Fibroblast of pulmonary artery (primary cell): Measurements from ENCODE around the gene CD164.

Source experiments
- DNase-seq: peaks from one replicate; pipeline ENCODE4 v3.0.0-alpha.2; 2010; ENCODE audit warnings: low read depth
- H3K4me3 ChIP-seq: replicated peaks from 2 replicates; pipeline ENCODE4 v1.5.1; 2011; ENCODE audit warnings: low read depth, mild to moderate bottlenecking, control low read depth, low read length, moderate library complexity
- TF ChIP-seq, protein P1 (sequence below): IDR thresholded peaks from 2 replicates; pipeline ENCODE4 v1.5.1; 2011; ENCODE audit warnings: mild to moderate bottlenecking, control low read depth, low read length, inconsistent platforms; ENCODE audit errors: missing control alignments

The CD164 gene

GRCh38 chr6:109379711-109380110 is 2.6 kb downstream of the CD164 start:
- TF ChIP-seq, protein P1, sequence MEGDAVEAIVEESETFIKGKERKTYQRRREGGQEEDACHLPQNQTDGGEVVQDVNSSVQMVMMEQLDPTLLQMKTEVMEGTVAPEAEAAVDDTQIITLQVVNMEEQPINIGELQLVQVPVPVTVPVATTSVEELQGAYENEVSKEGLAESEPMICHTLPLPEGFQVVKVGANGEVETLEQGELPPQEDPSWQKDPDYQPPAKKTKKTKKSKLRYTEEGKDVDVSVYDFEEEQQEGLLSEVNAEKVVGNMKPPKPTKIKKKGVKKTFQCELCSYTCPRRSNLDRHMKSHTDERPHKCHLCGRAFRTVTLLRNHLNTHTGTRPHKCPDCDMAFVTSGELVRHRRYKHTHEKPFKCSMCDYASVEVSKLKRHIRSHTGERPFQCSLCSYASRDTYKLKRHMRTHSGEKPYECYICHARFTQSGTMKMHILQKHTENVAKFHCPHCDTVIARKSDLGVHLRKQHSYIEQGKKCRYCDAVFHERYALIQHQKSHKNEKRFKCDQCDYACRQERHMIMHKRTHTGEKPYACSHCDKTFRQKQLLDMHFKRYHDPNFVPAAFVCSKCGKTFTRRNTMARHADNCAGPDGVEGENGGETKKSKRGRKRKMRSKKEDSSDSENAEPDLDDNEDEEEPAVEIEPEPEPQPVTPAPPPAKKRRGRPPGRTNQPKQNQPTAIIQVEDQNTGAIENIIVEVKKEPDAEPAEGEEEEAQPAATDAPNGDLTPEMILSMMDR: no peak
- no peak for DNase-seq
- H3K4me3 ChIP-seq: peak overlapping the region; percentile 90

DNA sequence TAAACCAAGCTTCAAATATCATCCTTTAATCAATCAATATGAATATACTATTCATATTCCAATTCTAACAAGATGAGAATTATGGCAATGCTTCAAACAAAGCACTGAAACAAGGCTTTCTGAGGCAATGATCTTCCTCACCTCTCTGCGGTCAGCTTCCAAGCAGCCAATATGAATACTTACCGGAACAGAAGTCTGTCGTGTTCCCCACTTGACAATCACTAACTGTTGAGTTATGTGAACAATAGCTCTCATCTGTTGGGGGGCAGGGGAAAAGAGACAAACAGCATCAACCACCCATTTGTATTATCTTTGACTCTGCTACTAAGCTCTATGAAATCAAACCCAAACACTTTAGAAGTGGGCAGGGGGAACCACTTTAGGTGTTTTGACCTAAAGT is 4.5 kb downstream of the CD164 start:
- TF ChIP-seq, protein P1: no peak

GRCh38 chr6:109374326-109374892 is 7.9 kb downstream of the CD164 start:
- TF ChIP-seq, protein P1: no peak
- DNase-seq: no peak
- no peak overlapping the region for H3K4me3 ChIP-seq

More for the DNA sequence above, 4.5 kb downstream of the CD164 start:
- no peak overlapping the region for H3K4me3 ChIP-seq
- DNase-seq: no peak

DNA sequence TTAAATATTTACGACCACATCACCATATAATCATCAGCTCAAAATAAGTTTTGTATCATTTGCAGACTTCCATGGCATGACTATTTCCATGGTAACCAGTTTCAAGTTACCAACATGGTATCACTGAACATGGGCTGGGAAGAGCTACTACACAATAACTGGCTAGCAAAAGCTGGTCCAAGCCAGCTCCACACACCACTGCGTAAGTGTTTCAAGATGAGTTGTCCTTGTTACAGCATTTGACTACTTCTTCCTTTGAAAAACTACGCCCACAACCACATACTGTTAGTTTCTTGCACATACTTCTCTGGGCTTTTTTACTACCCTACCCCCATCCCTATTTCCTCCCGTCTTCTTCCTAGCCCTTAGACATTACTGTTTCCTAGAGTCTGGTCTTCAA is 8.5 kb downstream of the CD164 start:
- H3K4me3 ChIP-seq: no peak overlapping the region
- no peak for DNase-seq
- TF ChIP-seq, protein P1: no peak

DNA sequence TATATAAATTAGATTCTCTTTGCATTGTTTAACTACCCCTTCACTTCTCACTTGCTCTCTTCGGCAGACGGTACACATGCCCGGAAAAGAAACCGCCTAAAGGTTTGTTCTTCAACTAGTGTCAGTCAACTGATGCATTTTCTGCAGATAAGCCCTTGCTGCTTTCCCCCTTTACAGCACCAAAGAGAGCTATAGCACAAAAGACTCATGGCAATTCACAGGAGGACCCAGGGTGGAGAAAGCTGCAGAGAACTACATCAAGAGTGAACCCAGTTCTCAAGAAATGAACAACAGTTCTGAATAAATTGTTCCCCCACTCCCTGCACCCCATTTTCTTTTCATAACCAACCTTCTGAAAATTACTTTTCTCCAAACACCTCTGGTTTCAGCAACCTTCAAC is 8.9 kb downstream of the CD164 start:
- TF ChIP-seq, protein P1: no peak
- H3K4me3 ChIP-seq: no peak overlapping the region
- DNase-seq: no peak

- DNase-seq: no peak
- TF ChIP-seq, protein P1: no peak
- no peak overlapping the region for H3K4me3 ChIP-seq
These were observed 10.1 kb downstream of the CD164 start for GRCh38 chr6:109372130-109372529.

GRCh38 chr6:109370792-109371191 is 11.5 kb downstream of the CD164 start:
- DNase-seq: no peak
- TF ChIP-seq, protein P1: no peak
- no peak overlapping the region for H3K4me3 ChIP-seq
